Measurements from ENCODE around the gene DGUOK.

Gene DGUOK

DNA sequence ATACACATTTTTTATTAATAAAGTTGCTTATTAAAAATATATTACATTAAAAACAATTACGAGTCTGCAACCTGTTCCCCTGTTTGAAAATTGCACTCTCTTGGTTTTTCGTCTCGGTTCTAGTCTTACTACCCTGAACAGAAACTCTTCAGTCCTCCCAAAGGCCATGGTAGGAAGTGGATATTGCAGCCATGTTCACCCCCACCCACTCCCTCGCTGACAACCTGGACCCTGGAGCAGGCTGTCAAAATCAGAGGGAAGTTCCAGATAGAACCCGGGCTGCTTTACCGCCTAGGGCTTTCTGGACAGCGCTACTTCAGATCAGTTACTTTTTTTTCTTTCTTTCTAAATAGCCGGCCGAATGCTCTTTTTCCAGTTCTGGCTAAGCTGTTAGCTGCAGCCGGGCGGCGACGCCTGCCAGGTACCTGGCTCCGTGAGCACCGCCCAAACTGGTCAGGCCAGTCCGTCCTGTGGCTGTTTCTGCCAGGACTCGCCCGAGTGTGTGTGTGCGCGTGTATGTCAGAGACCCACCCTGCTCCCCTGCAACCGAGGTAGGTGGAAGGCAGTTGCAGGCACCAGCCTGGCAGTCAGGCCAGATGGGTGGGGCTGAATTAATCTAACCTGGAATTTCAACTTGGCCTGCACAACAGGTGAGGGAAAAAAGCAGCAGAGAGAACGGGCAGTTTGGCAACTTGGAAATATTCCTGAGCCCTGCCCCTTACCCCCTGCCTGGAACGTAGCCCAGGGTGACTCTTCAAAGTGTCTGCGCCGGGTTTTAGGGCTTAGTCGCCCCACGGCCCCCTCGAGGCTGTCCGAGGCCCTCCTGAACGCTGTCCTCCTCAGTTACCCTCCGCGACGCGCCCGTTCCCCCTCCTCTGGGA lies 56.9 kb downstream of the DGUOK start:
- DNase-seq = peak; percentile 72

DNA sequence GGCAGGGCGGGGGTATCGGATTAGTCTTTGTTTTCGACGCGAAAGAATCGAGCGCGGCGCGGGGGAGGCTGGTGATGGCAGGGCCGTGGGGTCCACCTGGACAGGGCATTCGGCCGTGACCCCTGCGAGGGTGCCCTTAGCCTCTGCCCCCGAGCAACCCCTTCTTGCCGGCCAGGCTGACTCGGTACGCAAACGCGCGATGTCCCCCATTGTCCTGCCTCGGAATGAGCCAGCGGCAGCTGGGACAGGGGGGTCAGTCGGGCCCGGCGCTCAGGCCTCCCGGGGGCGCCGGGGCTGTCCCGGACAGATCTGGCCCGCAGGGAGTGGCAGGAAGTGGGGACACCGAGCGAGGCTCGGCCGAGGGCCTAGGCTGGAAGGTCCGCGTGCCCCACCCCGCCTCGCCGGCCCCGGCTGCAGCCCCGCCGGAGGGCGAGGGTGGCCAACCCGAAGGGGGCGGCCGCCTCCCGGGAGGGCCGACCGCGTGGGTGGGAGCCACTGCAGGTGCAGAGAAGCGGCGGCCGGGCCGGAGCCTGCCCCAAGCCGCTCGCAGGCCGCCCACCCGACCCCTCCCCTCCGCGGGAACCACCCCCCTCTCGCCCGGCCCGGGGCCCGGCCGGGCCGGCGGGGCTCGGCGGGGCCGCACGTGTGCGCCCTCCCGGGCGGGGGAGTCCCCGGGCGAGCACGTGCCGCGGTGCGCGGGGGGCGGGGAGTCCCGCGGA lies 57.7 kb downstream of the DGUOK start, which contains the start of gene TET3:
Gene TET3 (plus strand): TSS at position 708 of the 719 bp plus-strand sequence. CDS start 1,494 bp downstream, outside the sequence.
- no peak for DNase-seq

DNA sequence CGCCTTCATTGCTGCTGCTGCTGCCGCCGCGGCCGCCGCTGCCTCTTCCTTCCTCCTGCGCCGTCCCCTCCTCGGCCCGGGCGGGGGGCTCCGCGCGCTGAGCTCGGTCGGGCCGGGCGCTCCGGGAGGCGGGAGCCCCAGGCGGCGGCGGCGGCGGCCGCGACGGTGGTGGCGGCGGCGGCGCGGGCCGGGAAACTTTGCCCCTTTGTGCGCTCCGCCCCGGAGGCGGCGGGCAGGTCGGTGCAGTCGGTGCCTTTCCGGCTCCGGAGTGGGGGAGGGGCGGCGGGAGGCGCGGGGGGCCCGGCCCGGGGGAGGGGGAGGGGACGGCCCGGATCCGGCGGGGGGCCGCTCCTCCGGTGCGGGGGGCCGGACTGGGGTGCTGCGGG lies 58.2 kb downstream of the DGUOK start:
- DNase-seq = peak; percentile 48

DNA sequence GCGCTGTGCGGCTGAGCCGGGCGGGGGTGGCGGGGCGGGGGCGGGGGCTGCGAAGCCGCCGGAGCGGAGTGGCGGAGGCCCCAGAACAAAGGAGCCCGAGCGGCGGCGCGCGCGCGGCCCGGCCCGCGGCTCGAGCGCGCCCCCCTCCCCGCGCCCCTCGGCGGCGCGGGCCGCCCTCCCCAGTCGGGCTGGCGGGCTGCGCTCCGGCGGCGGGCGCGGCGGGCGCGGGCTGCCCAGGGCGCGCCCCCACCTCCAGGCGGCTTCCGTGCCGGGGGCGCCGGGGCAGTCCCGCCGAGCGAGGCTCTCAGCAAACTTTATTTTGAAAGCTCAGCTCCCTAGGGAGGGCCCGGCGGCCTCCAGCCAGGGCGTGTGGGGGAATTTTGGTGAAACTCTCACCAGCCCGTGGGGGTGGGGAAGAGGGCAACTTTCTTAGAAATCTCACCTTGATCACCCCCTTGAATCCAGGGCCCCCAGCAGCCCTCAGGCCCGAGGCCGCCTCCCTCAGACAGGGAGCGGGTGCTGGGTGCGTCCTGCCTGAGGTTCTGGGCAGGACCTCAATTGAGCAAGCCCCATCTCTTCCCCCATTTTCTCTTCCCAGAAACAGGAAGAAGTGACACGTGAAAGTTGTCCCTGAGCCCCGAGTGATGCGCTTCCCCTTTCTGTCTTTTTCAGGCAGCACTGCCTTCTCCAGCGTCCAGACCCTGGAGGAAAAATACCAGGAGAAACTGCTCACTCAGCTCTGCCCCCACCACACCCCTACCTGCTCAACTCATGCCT lies 58.8 kb downstream of the DGUOK start:
- DNase-seq = peak; percentile 48

DNA sequence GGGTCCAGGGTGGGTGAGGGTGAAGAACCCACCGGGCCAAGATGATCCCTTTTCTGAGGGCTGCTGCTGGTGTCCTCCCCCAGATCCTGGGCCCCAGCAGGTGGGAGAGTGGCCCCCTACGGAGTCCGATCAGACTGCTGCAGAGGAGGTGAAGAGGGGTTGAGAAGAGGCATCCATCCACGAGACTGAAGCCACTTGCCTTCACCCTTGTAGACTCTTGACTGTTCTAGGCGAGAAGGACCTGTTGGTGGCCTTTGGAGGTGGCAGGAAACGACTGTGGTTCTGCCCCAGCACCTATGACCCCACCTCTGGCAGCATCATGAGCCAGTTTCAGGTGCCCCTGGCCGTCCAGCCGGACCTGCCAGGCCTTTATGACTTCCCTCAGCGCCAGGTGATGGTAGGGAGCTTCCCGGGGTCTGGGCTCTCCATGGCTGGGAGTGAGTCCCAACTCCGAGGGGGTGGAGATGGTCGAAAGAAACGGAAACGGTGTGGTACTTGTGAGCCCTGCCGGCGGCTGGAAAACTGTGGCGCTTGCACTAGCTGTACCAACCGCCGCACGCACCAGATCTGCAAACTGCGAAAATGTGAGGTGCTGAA lies 59.5 kb downstream of the DGUOK start:
- no peak for DNase-seq

DNA sequence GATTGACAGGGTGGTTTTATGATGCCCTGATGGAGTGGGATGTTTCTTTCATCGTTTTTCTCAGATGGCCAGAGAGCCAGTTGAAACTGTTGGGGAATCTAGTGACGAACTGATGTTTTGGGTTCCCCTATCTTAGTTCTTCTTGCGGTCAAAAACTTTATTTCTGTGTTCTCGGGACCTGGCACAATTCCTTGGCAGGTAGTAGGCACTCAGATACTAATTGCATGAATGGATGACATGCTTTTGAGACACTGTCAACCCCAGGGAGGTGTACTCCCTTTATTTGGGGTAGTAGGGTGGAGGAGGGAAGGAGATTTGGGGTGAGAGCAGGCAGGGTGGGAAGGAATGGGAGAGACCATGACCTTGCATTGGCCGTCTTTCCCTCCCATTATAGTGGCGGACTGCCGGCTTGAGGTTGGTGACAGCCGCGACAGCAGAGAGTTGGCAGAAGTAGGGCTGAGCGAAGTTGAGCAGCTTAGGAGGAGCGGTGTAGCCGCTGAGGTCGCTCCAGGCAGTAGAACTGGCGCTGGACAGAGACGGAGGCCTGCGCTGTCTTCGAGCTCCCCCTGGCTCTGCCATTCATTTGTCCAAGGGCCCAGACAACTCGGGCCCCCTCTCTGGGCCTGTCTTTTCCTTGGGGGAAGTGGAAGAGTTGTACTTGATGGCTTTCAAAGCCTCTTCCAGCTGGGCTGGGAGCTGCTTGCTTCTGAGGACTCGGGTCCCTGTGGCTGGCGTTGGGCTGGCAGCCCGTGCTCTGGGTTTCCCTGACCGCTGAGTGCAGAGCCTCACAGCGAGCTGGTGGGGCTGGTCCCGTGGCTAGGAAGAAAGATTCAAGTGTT lies 60.6 kb downstream of the DGUOK start:
- no peak for DNase-seq

DNA sequence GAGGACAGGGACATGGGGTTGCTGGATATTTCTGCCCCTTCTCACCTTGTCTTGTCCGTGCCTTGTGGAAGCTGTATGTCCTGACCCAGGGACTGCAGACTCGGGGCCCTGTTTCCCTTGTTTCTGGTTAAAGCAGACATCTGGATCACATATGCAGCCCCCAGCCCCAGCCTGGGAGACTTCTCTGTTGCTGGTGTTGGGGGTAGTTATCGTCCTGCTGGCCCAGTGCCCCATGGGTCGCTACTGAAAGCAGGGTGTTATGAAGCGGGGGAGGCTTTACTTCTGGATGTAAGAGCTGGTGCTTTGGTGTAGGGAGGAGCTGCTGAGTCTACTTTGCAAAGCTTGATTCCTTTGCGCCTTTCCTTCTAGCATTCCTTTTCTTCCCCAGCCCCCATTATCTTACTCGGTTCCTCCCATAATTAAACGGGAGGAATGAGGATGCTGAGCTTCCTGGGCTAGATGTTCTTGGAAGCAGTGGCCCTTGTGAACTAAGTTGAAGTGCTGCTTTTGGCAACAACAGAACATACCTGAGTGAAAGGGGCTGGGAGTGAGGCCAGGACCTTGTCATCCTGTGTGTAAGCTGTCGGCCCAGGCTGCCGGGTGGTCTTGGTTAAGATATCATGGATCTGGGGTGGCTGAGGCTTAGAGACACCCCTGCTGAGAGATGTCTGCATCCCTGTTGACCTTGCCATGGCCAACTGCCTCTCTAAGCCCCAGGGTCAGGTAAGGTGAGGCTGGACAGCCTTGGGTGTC lies 61.4 kb downstream of the DGUOK start:
- no peak for DNase-seq

DNA sequence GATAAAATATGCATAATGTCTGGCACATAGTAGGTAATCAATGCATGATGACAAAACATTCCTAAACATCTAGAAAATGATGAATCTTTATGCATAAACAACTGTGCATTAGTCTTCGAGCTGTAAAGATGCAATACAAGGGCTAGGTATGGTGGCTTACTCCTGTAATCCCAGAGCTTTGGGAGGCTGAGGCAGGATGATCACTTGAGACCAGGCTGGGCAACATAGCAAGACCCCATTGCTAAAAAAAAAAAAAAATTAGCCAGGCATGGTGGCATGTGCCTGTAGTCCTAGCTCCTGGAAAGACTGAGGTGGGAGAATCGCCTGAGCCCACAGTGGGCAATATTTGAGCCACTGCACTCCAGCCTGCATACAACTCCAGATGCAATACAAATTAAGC lies 63.3 kb downstream of the DGUOK start:
- DNase-seq = no peak

DNA sequence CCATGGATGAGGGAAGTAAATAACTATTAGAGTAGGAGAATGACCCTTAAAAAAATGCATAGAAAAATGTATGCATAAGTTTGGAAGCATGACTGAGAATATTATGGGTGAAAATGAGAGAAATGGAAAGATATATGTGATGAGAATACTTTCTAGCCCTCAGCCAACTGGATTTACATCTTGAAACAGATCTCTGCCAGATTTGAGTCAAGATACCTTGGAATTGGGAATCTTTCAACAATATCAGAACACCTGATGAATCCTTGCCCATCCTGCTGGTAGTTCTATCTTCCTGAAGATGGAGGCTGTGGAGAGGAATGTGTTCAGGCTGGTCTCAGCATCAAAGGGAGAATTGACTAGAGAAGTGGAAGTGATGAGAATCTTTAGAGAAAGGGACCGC lies 63.9 kb downstream of the DGUOK start:
- no peak for DNase-seq

DNA sequence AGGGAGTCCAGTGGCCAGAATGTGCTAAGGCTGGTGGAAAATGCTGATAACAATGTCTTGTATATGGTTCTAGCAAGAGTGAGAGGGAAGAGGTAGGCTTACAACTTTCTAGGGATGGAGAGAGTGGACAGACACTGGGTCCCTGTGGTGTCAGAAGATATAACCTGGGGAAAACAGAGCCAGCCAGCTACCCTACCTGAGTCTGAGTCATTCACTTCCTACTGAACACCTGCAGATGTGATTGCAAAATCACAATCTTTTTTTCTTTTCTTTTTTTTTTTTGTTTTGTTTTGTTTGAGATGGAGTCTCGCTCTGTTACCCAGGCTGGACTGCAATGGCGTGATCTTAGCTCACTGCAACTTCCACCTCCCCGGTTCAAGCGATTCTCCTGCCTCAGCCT lies 65.4 kb downstream of the DGUOK start:
- no peak for DNase-seq

DNA sequence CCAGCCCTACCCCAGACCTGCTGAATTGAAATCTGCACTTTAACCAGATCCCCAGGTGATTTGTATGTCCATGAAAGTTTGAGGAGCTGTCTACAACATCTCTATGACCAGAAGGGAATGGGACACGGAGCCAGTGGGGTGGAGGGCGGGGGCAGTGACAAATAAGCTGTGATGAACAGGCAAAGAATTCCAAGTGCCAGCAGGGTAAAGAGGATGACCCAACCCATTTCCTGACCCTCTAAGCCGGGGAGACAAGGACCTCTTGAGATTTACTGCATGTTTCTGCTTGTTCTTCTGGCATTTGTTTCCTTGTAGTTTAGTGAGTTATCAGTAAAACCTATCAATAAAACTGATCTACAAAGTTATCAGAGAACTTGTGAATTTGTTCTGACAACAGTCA lies 66.7 kb downstream of the DGUOK start:
- DNase-seq = no peak

DNA sequence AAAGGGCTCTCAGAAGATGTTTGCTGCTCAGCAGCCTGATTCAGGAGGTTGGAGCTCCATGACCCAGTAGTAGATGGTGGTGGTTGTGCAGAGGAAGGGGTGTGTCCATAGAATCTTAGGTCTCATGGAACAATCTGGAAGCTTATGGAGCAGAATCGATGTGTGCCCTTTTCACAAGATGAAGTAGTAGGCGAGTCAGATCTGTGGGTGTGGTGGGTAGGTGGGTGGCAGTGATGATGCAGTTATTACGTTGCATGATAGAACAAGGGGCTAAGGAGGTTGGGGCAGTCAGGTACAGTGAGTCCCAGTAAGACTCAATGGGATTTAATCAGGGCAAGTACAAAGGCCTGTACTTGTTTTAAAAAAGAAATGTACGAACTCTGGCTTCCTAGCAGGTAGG lies 67.1 kb downstream of the DGUOK start:
- DNase-seq = no peak

DNA sequence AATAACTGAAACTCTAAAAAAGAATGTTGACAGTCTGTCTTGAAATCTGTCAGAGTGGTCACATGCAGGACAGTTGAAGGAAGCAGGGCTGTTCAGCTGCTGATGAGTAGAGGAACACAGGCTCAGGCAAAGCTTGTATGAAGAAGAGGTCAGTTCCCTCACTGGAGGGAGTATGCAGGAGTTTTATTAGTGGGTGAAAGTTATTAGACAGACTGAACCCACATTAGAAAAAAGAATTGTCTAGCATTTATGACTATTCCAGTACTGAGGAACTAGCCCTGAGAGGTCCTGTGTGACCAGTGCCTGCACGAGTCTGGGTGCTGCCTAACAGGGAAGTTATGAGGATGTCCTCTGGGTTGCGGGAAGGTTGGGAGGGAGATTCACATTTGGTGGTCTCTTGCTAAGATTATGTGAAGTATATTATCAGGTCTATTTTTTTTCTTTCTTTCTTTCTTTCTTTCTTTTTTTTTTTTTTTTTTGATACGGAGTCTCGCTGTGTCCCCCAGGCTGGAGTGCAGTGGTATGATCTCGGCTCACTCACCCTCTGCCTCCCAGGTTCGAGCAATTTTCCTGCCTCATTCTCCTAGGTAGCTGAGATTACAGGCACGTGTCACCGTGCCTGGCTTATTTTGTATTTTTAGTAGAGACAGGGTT lies 67.6 kb downstream of the DGUOK start:
- no peak for DNase-seq

DNA sequence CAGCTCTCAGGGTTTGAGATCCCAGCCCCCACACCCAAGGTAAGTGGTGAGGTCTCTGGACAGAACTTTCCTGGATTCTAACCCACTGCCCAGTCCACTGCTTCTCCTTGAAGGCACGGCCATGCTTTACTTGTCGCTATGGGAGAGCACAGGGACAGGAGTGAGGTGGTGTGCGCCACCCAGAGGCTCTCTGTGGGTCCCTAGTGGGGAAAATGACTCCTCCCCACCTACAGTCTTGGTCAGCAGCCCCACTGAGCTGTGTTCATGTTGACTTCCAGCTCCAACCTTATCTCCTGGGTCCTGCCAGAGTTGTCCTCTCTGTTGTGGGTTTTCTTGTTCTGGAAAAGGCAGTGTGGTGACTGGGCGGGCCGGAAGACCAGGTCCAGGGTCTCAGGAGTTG lies 69.1 kb downstream of the DGUOK start:
- no peak for DNase-seq

DNA sequence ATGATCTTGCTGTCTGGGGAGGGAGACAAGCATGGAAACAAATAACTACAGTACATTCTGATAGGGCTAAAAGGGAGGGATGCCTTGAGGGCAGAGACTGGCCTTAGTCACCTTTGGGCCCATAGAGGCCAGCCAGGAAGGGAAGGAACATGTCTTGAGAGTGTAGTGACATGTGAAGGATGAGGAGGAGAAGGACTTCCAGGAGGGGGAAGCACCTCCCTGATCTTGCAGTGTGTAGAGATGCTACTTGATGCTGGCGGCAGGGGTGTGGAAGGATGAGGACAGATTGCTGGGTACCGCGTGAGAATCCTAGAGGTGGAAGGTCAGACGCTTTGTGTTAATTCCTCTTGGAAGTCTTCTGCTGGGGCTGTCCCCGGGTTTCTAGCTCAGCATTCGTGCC lies 71.1 kb downstream of the DGUOK start:
- DNase-seq = no peak

DNA sequence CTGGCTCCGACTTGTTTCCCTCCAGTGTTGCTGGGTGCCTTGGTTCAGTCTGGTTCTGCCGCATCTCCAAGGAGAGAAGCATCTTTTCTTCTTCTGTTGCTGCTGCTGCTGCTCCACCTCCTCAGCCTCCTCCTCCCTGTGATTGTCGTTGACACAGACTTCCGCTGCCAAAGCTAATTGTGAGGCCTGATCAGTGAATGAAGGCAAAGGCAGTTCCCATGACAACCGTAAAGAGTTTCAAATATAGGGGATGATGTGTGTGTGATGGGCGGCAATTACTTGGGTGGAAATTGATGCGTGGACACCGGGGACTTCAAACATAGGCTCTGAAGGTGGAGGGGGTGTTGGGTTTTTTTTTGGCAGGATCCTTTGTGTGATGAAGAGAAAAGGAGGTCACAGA lies 71.8 kb downstream of the DGUOK start:
- peak; percentile 33 for DNase-seq

DNA sequence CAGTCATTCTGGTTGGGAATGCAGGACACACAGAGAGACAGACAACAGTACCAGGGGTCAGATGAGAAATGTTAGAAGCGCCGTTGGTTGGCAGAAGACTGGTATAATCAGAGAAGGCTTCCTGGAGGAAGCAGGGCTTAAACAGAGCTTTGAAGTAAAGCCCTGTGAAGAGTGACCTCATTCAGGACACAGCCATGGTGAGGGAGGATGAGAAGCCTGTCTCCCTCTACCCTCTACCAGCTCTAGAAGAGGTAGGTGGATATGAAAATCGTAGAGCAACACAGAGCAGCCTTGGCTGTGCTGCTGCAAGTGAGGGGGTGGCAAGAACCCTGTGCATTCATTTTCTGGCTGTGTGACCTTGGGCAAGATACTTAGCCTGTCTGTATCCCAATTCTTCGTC lies 72.3 kb downstream of the DGUOK start:
- DNase-seq = no peak

DNA sequence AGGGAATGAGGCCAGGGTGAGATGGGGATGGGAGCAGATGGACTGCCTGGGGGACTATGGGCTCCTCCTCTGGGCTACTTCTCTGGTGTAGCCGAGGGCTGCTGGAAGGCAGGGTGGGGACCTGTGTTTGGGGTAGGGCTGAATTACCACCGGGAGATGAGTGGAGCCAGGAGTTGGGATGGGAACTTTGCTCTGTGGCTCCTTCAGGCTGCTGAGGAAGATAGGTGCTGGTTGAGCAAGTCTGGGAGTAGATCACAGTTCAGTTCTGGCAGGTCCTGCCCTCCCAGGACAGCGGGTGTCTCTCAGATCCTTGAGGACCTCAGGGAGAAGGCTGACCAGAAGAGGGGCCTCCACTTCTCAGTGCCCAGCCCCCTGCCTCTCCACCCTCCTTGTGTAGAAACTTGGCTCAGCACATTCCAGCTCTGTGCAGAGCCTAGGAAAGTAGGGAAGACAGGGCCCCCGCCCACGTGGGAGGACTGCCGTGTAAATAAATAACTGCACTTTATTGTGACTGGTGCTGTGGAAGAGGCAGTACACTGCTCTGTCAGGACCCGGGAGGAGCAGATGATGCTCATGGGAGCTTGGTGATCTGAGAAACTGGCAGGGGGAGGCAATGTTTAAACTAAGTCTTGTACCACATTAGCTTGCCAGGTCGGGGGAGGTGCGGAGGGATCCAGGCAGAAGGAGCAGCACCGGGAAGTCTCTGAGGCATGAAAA lies 73.4 kb downstream of the DGUOK start:
- DNase-seq = no peak

DNA sequence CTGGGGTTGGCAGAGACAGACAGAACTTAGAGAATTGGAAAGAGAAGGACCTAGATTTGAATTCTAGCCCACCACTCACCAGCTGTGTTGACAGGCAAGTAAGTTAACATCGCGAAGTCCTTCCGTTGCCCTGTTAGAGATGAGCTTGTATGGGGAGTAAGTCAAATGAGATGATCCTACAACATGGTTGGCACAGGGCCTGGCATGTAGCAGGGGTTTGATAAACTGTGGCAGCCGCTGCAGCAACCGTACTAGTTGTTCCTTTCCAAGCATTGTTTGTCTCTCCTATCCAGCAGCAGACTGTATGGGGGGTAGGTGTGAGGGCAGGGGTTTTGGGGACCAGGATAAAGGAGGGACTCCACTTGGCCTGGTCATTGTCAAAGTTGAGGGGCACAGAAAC lies 74.0 kb downstream of the DGUOK start:
- DNase-seq = no peak

DNA sequence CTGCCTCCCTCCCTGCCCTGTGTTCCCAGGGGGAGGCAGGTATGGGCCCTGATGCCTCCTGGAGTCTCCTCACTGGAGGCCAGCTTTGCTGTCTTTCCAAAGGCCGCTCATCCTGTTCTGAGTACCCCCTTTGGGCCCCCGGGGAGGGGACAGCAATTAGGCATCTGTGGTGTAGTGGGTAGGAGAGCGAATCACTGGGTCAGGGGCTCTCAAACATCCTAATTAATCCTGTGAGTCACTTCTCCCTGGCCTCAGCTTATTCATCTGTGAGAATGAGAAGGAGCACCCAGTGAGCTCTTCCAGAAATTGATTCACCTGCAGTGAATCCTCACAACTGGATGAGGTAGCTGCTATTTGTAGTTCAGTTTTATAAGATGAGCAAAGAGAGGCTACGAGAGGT lies 74.4 kb downstream of the DGUOK start:
- DNase-seq = no peak

Measured in COR-L47 (cell line).